ENCODE measurements around the gene ITIH3.

The ITIH3 gene

DNA sequence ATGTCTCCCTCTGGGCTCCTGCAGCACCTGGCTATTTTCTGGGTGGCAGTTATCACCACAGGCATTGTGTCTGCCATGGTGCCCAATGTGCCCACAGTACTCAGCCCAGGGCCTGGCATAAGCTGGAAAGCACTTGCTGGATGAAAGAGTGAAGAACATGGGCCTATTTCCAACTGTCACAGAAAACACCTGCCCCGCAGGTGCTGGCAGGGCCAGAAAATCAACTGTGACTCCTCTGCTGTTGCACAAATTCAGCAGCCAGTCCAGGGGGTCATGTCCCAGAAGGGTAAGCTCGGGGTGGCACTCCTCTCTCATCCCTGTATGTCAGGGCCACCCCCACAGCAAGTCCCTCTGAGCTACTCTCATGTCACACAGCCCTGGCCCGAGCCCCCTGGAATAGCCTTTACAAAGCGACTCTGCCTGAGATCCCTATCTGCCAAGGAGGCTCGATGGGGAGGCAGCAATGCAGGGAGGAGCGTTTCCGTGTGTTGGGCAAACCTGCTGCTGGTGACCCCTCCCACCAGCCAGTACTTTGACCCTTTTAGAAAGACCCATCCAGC is 16.9 kb downstream of the ITIH3 start:
- TF ChIP-seq, protein P1, sequence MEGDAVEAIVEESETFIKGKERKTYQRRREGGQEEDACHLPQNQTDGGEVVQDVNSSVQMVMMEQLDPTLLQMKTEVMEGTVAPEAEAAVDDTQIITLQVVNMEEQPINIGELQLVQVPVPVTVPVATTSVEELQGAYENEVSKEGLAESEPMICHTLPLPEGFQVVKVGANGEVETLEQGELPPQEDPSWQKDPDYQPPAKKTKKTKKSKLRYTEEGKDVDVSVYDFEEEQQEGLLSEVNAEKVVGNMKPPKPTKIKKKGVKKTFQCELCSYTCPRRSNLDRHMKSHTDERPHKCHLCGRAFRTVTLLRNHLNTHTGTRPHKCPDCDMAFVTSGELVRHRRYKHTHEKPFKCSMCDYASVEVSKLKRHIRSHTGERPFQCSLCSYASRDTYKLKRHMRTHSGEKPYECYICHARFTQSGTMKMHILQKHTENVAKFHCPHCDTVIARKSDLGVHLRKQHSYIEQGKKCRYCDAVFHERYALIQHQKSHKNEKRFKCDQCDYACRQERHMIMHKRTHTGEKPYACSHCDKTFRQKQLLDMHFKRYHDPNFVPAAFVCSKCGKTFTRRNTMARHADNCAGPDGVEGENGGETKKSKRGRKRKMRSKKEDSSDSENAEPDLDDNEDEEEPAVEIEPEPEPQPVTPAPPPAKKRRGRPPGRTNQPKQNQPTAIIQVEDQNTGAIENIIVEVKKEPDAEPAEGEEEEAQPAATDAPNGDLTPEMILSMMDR (IDR thresholded peaks at IDR 0.05; ENCODE audit: extremely low read depth, missing control alignments), result no peak

DNA sequence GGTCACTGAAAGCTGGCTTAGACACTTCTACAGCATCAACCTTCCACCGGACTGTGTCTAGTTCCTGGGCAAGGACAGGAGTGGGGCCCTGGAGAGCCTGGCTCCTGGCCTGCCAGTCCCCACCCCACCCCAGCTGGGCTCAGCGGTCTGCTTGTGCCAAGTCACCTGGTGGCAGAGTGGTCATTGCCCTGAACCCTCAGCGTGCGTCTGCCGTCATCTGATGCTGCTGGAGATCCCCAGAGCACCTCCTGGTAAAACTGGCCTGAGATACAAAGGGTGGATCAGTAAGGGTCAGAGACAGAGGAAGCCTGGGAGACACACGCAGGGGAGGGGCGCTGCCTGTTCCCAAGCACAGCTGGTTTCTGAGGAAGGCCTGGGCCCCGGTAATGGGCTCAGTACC is 19.2 kb downstream of the ITIH3 start:
- TF ChIP-seq, protein P1 (IDR thresholded peaks at IDR 0.05; ENCODE audit: extremely low read depth, missing control alignments), result no peak
- DNase-seq (ENCODE audit: low spot score), result no peak

More for the DNA sequence above, 16.9 kb downstream of the ITIH3 start:
- DNase-seq (ENCODE audit: low spot score), result no peak

DNA sequence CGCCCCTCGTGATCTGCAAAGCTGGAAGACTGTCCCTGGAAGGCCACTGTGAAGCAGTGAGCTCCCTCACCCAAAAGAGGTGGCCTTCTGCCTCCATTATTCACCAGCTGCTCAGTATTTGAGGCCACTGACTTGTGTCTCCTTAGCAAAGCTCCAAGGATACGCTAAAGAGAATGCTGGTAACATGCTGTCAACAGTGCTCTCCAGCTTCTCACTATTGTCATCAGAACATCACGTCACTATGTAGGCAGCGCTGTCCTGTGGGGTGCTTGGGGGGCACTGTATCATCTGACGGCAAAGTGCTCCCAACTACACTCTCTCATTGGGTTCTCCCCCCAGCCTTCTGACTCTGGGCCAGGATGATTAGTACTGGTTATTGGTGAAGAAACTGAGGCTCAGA is 21.6 kb downstream of the ITIH3 start:
- DNase-seq (ENCODE audit: low spot score), result no peak
- TF ChIP-seq, protein P1 (IDR thresholded peaks at IDR 0.05; ENCODE audit: extremely low read depth, missing control alignments), result no peak

DNA sequence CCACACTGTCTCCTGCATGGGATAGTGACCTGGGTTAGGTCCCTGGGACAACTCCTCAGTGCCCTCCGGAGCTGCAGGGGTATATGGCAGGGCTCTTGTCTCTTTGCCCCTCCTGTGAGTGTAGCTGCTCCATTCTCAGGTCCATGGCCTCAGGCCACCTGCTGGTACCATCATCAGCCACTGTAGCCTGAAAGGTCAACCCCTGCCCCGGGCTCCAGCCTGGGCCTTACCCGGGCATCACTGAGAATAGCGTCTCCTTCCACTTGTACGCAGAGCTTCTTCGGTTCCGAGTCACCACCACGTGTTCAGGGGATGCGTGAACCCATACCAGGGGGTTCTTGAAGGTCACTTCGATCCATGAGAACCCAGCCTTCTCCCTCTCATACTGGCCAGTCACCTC is 22.1 kb downstream of the ITIH3 start:
- TF ChIP-seq, protein P1 (IDR thresholded peaks at IDR 0.05; ENCODE audit: extremely low read depth, missing control alignments), result no peak
- no peak for DNase-seq (ENCODE audit: low spot score)

DNA sequence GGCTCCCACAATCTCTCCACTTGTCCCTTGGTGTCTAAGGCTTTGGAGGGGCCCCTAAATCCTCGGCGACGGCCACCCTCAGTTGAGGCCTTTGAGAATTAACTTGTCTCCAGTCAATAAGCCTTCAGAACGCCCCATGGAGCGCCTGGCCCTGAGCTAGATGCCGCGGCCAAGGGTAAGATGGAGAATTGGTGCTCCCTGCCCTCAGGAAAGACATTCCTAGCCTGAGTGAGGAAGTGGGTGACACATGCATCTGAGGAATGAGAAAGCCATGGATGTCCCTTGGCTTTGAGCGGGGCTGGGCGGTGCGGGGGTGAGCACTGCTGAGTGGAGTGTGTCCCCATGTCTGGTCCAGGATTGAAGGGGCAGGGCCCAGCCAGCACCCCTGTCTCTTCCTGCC is 22.6 kb downstream of the ITIH3 start:
- no peak for DNase-seq (ENCODE audit: low spot score)
- TF ChIP-seq, protein P1 (IDR thresholded peaks at IDR 0.05; ENCODE audit: extremely low read depth, missing control alignments), result no peak

DNA sequence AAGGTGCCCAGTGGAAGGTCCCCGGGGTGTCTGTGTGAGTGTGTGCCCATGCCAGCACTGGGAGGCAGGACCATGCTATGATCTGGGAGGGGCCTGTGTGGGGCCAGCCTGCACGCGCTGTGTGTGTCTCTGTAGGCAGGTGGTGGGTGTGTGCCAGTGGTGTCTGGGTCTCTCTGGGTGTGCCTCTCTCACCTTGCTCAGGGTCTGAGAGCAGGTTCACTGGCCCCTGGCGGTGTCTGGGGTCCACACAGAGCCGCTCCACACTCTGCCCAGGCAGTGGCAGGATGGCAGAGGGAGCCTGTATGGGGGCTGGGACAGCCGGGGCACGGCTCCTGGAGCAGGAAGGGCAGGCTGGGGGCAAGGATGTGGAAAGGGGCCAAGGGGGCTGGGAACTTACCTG is 23.3 kb downstream of the ITIH3 start:
- DNase-seq (ENCODE audit: low spot score), result no peak
- TF ChIP-seq, protein P1 (IDR thresholded peaks at IDR 0.05; ENCODE audit: extremely low read depth, missing control alignments), result no peak

DNA sequence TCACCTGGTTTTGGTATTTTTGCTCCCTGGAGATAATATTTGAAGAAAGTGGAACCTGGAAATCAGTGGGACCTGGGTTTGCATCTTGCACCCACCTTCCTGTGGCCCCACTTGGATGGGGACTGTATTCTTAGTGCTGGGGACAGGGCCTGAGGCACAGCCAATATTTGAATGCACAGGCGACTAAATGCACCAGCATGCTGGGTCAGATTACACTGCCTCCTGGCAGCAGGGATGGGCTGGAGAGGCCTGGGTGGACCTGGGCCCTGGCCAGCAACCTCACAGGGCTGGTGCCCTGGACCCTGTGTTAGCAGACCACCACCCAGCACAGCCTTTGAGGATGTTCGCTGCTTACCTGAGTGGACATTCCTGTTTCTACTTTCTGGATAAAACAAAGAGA is 25.3 kb downstream of the ITIH3 start:
- DNase-seq (ENCODE audit: low spot score), result no peak

More for the DNA sequence above, 25.3 kb downstream of the ITIH3 start:
- TF ChIP-seq, protein P1 (IDR thresholded peaks at IDR 0.05; ENCODE audit: extremely low read depth, missing control alignments), result no peak

Measured in GM20000 (cell line).